Measurements from ENCODE around the gene CYFIP2. TPM values are rescaled to one million over a fixed set of nuclear protein-coding genes. Genes with fewer than 3 reads are reported as not detected.

Gene CYFIP2
- total RNA-seq, 1 experiment from 2014 or later = 4.4 TPM

DNA sequence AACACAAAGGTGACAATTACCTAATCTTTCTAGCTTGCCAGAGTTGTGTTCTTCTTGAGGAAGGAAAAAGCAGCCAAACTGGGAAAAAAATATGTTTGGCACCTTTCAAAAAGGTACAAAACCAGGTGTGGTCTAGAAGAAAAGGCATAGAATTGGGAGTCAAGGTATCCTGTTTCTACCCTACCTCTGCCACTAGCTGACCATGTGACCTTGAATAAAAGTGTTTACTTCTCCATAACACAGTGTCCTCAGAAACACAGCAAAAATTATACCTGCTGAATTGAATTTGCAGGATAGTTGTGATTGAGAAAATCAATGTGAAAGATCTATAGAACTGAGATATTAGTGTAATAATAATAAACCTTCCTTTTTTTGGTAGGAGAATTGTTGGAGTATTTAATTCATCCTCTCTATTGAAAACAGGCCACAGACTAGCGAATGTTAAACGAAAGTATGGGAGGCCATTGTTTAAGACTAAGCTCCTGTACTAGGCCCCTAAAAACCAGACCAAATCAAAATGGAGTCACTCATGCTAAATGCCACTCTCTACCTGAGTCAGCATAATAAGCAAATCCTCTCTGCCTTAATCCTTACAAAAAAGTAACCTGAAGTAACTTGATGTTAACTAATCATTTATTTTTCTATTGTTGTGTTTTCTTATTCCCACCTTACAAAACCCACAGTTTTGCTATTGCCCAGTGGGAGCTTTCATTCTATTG, 12.6 kb downstream of the CYFIP2 start:
- Histone ChIP-seq H3K27me3 (peaks cover 5% of the 10 kb centered on the region), H3K4me3 (no peak overlapping the region), H3K36me3 (no peaks in the 10 kb centered on the region), H3K9me3 (no peaks in the 10 kb centered on the region)
- no peak for DNase-seq

DNA sequence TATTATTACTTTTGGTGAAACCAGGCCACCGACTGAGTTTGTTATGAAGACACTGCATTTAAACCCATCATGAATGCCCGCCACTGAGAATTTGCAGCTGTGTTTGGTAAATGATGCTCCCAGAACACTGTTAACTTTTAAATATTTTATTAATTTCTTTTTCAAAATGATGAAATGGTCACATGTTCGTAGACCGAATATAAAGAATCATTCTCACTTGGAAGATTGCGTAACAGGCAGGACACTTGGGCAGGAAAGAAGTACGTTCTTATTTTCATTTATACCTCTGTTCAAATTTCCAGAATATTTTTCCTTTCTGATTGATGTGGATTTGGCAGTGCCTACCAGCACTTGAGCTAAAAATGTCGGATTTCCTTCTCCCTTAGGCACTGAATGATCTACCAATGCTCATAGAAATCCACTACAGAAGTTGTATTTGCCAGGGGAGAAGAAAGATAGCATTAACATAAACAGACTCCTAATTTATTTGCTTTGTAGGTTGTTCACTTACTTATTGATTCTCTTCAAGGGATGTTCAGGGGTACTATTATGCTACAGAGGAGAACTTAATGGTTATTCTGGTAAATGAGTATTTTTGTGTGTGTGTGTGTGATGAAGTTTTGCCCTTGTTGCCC, 13.8 kb downstream of the CYFIP2 start:
- no peaks in the 10 kb centered on the region for H3K27me3 ChIP-seq
- no peaks in the 10 kb centered on the region for H3K36me3 ChIP-seq
- H3K4me3 ChIP-seq = no peak overlapping the region
- H3K9me3 ChIP-seq = no peaks in the 10 kb centered on the region
- no peak for DNase-seq

DNA sequence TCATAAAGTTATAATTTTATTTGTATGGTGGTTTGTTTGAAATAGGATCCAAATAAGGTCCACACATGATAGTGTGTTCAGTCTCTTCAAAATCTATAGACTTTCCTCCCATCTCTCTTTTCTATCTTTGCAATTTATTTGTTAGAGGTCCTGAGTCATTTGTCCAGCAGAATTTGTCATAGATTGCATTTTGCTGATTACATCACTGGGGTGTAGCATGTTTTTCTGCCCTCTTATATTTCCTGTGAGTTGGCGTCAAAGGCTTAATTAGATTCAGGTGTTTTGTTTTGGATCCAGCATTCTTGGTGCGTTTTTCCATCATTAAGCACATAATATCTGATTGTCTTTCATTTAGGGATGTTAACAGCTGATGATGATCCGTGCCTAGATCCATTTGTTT, 15.0 kb downstream of the CYFIP2 start:
- Histone ChIP-seq H3K36me3 (no peaks in the 10 kb centered on the region), H3K4me3 (no peak overlapping the region), H3K9me3 (no peaks in the 10 kb centered on the region), H3K27me3 (no peaks in the 10 kb centered on the region)
- no peak for DNase-seq

DNA sequence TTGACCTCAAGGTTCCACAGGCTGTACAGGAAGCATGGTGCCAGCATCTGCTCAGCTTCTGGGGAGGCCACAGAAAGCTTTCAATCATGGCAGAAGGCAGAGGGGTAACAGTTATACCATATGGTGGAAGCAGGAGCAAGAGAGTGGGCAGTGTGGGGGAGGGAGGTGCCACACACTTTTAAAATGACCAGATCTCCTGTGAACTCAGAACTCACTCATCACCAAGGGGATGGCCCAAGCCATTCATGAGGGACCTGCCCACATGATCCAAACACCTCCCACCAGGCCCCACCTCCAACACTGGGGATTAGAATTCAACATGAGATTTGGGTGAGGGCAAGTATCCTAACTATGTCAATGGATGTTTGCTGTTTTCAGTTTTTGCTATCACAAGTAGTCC, 16.2 kb downstream of the CYFIP2 start:
- Histone ChIP-seq H3K27me3 (no peaks in the 10 kb centered on the region), H3K4me3 (no peak overlapping the region), H3K9me3 (no peaks in the 10 kb centered on the region), H3K36me3 (no peaks in the 10 kb centered on the region)
- DNase-seq = no peak

DNA sequence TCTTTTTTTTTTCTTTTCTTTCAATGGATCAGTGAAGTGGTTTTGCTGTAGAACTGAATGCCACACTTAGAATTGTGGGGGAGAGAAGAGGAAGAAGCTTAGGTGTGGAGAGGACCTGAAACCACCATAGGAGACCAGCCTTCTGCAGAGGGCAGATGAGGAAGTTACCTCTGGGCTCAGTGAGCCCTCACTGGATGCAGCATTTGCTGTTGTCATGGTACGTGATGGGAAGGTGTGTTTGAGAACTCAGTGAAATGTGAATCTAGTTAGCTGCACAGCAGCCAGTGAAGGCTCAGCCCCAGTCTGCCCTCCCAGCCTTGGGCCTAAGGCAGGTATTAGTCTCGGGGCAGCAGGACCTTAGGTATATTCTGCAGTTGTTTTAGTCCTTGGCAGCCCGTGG, 17.5 kb downstream of the CYFIP2 start:
- H3K36me3 ChIP-seq = no peaks in the 10 kb centered on the region
- H3K9me3 ChIP-seq = no peaks in the 10 kb centered on the region
- no peak overlapping the region for H3K4me3 ChIP-seq
- H3K27me3 ChIP-seq = no peaks in the 10 kb centered on the region
- DNase-seq = no peak

DNA sequence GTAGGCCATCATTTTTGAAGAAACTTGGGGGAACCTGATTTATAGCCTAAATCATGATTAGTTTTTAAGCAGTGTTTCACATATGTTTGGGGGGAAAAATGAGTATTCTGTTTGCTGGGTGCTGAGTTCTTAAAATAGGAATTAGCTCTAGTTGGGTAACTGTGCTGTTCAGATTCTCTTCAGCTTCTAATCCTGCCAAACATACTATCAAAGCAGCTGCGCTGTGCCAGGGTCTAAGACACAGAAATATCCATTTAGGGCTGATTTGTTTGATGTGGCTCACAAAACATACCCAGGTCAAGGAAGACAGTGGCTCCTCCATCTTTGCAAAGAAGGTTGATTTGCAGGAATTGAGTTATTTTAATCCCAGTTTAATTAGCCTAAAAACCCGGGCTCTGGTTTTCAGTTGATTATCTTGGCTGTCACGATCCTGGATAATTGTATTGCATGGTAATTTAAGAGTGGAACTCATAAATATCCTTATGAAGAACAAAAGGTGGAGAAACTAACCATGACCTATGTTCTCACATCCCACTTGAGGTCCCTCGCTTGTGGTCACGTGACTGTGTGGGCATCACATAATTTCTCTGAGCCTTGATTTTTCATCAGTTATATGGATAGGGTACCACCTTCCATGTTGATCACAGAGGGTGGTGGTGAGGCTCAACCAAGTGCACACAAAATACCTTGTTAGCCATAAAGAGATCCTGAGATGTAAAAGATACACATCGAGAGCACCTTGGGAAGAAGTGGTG, 18.7 kb downstream of the CYFIP2 start:
- DNase-seq = no peak
- Histone ChIP-seq H3K36me3 (no peaks in the 10 kb centered on the region), H3K9me3 (no peaks in the 10 kb centered on the region), H3K27me3 (no peaks in the 10 kb centered on the region), H3K4me3 (no peak overlapping the region)

DNA sequence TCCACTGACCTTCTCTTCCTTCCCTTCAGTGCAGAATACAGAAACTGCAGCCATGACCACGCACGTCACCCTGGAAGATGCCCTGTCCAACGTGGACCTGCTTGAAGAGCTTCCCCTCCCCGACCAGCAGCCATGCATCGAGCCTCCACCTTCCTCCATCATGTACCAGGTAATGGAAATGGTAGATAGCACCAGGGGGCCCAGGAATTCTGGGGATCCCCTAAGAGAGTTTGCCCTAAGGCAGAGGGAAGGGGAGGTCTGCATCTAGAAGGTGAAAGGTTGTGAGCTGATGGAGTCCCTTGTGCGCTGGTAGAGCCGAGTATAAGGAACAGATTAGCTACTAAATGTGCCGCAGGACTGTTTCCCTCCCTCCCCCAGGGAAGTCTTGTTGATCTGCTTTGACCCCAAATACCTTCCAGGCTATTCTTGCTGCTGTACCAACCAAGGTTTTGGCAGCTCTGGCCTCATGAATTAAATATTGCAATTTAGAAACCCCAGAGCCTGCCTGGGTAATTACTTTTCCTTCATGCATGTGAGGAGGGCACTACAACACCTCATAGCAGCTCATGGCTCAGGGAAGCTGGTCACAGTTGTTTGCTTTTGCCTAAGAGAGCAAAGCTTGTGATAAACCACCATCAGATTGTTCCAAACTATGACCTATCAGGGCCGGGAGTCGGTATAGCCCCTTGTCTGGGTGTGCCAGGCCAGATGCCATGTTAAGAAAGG, 19.6 kb downstream of the CYFIP2 start:
- H3K9me3 ChIP-seq = no peaks in the 10 kb centered on the region

DNA sequence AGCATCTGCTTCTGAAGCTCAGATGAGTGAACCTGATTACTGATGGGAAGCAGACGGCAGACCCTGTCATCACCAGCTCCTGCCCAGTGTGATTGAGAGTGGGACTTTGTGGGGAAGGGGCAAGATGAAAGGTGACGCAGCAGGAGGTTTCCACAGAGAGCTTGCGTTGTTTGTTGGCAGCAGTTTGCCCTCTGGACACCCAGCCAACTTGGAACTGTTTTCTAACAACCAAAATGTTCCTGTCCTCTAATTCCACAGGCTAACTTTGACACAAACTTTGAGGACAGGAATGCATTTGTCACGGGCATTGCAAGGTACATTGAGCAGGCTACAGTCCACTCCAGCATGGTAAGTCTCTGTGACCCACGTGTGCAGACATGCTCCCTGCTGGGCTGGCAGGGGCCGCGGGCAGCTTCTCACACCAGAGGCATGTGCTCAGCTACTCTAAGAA, 20.9 kb downstream of the CYFIP2 start:
- Histone ChIP-seq H3K27me3 (no peaks in the 10 kb centered on the region), H3K9me3 (no peaks in the 10 kb centered on the region), H3K36me3 (no peaks in the 10 kb centered on the region), H3K4me3 (no peak overlapping the region)
- no peak for DNase-seq

More for the DNA sequence above, 19.6 kb downstream of the CYFIP2 start:
- DNase-seq = no peak
- H3K27me3 ChIP-seq = no peaks in the 10 kb centered on the region
- no peak overlapping the region for H3K4me3 ChIP-seq
- no peaks in the 10 kb centered on the region for H3K36me3 ChIP-seq

DNA sequence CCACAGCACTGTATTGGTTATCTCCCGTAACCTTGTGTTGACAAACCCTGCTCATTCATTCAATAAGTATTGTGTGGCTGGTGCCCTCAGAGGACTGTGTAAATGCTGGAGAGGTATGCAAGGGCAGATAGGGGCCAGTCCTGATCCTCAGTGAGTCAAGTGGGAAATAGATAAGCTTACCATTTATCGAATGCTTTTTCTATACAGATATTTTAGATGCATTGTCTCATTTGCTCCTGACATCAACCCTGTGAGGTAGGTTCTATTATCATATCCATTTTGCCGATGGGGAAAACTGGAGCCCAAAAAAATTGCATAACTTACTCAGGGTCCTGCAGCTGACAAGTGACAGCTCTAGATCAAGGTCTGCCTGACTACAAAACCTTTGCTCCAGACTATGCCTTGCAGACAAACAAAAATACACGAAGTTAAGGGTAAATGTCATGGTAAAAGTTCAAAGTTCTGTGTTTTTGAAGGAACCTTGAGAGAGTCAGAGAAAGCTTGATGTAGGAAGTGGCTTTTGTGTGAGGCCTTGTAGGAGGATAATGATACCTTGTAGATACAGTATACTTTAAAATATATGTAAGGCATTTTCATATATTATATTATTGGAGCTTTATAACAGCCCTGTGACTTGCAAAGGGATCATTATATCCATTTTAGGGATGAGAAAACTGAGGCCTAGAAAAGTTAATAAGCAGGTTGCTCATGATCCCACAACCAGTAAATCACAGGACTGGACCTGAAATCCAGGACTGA, 22.7 kb downstream of the CYFIP2 start:
- H3K4me3 ChIP-seq = no peak overlapping the region
- H3K36me3 ChIP-seq = no peaks in the 10 kb centered on the region
- DNase-seq = no peak
- H3K9me3 ChIP-seq = no peaks in the 10 kb centered on the region
- H3K27me3 ChIP-seq = no peaks in the 10 kb centered on the region

DNA sequence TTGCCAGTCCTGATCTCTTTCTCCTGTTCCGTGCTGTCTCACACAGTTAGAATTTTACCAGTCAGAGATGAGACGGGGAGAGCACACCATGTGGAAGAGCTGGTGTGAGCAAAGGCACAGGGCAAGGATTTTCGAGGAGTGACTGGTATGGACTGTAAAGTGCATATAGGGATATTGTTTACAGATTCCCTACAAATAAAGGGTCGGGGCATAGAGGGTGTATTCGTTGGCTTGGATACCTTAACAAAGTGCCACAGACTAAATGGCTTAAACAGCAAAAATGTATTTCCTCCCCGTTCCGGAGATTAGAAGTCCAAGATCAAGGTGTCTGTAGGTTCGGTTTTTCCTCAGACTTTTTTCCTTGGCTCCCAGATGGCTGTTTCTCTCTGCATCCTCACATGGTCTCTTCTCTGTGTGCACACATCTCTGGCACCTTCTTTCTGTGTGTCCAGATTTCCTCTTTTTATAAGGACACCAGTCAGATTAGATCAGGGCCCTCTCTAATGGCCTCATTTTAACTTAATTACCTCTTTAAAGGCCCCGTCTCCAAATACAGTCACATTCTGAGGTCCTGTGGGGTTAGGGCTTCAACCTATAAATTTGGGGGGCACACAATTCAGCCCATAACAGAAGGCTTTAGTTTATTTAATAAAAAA, 23.4 kb downstream of the CYFIP2 start:
- H3K4me3 ChIP-seq = no peak overlapping the region
- H3K9me3 ChIP-seq = no peaks in the 10 kb centered on the region
- no peaks in the 10 kb centered on the region for H3K27me3 ChIP-seq
- no peaks in the 10 kb centered on the region for H3K36me3 ChIP-seq
- no peak for DNase-seq

DNA sequence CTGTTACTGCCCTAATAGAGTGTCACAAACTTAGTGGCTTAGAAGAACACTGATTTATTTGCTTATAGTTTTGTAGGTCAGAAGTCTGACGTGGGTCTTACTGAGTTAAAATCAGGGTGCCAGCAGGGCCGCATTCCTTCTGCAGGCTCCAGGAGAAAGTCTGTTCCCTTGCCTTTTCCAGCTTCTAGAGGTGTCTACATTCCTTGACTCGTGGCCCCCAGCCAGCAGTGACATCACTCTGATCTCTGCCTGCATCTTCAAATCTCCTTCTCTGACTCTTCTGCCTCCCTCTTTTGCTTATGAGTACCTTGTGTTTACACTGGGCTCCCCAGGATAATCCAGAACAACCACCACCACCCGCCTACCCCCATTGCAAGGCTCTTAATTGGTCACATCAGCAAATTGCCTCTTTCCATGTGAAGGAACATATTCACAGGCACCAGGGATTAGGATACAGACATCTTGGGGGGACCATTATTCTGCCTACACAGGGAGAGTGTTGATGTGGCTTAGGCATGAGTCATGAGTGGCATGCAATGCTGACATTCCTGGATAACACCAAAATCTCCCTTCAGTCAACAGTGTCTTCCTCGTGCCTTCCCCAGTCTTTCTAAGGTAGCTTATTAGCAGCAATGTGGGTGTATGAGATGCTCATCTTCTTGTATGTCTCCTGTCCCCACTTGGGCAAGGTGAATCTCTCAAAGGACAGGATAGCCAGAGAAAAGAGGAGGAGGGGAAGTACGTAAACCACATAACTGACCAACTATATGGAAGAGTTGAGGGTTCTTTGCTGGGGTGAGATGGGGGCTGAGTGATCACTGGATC, 24.4 kb downstream of the CYFIP2 start:
- H3K27me3 ChIP-seq = no peaks in the 10 kb centered on the region
- no peaks in the 10 kb centered on the region for H3K36me3 ChIP-seq
- peak; percentile 42 for DNase-seq
- no peaks in the 10 kb centered on the region for H3K9me3 ChIP-seq
- no peak overlapping the region for H3K4me3 ChIP-seq

DNA sequence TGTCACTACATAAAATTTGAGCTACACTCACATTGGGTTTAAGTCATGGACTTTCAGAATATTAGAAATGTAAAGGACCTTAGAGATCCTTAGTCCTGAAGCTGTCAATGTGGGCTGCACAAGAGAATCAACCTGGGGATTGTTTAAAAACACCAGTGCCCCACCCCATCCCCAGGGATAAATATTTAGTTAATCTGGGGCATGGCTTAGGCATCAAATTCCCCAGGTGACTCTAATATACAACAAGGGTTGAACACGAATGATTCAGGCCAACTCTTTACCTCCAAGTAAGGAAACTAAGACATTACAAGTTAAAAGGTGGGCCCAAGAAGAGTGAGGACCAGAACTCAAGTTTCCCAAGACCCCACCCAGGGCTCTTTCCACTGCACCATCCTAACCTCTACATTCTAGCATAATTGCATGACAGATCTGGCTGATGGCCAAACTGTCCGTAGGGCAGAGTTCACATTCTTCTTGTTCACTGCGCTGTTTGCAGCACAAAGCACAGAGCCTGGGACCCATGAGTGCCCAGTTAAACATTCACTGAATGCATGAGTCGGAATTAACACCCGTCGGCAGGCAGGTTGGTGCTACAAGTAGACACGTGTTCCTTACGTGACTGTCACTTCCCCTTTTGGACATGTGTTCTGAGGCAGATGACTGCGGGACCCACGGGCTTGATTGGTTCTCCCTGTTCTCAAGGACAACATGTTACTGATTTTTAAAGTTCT, 25.2 kb downstream of the CYFIP2 start:
- Histone ChIP-seq H3K9me3 (no peaks in the 10 kb centered on the region), H3K4me3 (no peak overlapping the region), H3K27me3 (no peaks in the 10 kb centered on the region), H3K36me3 (no peaks in the 10 kb centered on the region)
- no peak for DNase-seq

DNA sequence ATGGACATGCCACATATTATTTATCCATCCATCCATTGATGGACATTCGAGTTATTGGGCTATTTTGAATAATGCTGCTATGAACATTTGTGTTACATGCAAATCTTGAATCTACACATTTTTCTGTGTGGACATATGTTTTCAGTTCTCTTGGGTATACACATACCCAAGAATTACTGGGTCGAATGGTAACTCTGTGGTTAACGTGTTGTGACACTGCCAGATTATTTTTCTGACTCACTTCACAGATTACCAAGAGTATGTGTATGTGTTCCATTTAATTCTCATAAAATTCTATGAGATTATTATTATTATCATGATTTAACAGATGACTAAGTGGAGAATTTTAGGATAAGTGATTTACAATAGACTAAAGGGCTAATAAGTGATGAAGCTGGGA, 26.7 kb downstream of the CYFIP2 start:
- Histone ChIP-seq H3K9me3 (no peaks in the 10 kb centered on the region), H3K4me3 (no peak overlapping the region), H3K27me3 (no peaks in the 10 kb centered on the region), H3K36me3 (no peaks in the 10 kb centered on the region)
- no peak for DNase-seq

DNA sequence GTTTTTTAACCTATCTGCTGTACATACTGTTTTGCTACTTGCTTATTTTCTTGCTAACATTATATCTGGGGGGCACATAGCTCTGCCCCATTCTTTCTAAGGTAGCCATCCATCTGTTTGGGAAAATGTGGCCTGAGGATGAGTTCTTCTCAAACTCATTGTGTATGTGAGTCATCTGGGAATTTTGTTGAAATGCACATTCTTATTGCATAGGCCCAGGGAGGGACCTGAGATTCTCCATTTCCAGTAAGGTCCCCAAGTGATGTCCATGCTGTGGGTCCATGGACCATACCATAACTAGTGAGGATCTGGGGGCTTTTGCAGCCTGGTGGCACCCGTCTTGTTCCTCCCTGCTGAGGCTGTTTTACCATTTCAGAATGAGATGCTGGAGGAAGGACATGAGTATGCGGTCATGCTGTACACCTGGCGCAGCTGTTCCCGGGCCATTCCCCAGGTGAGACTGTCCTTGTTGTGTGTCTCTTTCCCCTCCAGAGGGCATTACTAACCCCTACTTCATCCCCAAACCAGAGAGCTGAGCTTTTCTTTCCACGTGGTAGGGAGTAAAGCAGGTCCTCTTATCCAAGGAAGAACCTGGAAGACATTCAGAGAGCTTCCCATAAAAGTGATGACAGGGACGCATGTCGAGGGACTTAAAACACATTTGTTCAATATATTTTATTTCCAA, 28.6 kb downstream of the CYFIP2 start:
- no peaks in the 10 kb centered on the region for H3K27me3 ChIP-seq
- no peaks in the 10 kb centered on the region for H3K36me3 ChIP-seq
- no peak for DNase-seq
- H3K9me3 ChIP-seq = no peaks in the 10 kb centered on the region
- H3K4me3 ChIP-seq = no peak overlapping the region
